Measurements from ENCODE around the gene STIL.
"Not testable (repeated sequence)": the region's sequence is repeated elsewhere in the genome, so short reads cannot be mapped to it uniquely, and the experiment has no call there.

Gene STIL

DNA sequence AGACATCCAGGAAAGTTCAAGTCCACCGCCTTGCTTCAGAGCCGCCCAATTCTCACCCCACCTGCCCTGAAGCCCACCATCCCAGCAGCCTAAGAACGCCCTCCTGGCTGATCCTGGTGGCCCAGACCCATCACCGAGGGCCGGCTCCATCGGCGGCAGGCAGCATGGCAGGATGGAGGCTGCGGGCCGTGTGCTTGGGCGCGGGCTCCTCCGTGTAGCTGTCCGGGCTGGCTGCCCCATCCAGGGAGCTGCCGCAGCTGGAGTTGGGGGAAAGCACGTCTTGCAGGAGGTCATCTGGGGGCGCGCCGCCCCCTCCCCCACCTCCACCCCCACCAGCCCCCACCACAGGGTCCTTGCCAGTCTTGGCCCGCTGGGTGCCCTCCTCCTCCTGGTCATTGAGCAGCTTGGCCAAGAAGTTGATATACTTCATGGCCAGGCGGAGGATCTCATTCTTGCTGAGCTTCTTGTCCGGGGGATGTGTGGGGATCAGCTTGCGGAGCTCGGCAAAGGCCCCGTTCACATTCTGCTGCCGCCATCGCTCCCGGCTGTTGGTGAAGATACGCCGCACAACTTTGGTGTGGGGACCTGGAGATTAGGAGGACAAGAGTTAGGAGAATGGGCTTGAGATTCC is 94.2 kb downstream of the STIL start:
- DNase-seq (ENCODE audit: low read depth in 2 of 2), result no peak

DNA sequence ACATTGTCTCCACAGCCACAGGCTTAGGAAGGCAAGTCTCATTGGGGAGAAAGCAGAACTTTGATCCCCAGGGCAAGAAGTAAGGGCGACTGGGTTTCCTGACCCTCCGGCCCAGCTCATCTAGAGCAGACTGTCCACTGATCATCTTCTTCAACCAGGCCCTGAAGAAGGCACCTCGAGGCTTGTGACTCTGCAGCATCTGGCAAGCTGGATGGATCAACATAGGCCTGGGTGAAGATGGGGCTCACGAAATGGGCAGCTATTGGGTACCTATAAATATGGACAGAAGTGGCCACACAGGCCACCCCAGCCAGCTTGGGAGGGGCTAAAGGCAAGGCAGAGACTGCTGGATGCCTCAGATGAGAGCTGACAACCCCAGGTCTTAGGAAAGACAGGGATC is 94.9 kb downstream of the STIL start:
- no peak for DNase-seq (ENCODE audit: low read depth in 2 of 2)

DNA sequence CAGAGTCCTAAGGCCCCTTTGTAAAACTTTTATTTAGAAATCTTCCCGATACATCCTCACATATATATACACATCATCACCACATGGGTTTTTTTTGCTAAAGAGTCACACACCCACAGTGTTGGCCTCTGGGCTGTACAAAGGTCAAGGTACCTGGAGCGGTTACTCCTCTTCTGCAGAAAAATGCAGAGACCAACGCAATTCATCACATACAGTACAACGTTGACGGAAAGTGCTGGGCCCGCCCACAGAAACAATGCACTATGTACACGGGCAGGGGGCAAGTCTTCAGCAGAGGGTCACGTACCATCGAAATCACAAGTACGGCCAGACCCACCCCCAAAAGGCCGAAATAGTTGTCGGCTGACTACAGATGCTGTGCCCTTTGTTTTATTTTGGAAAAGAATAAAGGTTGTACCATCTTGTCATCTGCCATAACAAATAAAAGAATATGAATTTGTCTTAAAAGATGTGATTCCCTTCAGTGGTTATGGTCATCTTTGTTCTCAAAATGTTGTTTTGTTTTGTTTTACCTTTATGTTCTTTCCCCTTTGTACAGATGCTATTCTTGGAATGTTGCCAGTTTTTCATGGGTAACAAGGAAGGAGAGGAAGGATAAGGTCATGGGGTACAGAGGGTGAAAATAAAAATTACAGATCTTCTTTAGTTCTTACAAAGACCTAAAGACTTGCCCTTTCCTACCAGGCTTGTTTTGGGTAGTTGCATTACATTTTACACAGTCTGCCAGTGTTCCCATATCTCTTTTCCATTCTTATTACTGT is 97.5 kb downstream of the STIL start:
- no peak for DNase-seq (ENCODE audit: low read depth in 2 of 2)

DNA sequence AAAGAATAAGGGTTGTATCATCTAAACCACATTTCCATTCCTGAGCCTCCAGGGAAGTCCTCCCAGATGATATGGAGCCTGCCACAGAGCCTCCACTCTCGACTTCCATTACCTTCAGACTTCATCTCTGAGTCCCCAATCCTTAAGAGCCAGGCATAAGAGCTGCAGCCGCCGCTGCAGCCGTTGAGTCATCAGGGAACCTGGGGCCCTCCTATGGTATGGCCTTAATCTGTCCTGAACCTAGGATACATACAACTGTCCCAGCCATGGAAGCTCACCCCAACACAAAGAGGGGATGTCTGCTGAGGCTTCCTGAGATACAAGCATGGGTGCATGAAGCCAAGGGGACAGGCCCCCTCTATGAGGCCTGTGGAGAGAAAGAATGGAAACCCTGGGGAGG is 98.2 kb downstream of the STIL start:
- no peak for DNase-seq (ENCODE audit: low read depth in 2 of 2)

DNA sequence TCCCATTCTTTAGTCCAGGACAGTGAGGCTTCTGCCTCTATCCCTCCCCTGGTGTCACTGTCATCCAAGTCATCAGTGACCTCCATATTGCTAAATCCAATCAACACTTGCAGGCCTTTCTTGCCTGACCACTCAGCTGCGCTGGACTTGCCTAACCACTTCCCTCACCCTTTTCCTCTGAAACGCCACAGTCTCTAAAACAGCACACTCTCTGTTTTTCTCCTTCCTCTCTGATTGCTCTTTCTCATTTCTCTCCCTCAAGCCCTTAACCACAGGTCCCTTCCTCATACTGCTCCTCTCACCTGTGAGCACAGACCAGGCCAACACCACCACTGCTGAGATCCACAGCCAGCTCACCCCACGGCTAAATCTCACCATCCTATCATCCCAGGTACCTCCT is 99.4 kb downstream of the STIL start:
- DNase-seq (ENCODE audit: low read depth in 2 of 2), result no peak

DNA sequence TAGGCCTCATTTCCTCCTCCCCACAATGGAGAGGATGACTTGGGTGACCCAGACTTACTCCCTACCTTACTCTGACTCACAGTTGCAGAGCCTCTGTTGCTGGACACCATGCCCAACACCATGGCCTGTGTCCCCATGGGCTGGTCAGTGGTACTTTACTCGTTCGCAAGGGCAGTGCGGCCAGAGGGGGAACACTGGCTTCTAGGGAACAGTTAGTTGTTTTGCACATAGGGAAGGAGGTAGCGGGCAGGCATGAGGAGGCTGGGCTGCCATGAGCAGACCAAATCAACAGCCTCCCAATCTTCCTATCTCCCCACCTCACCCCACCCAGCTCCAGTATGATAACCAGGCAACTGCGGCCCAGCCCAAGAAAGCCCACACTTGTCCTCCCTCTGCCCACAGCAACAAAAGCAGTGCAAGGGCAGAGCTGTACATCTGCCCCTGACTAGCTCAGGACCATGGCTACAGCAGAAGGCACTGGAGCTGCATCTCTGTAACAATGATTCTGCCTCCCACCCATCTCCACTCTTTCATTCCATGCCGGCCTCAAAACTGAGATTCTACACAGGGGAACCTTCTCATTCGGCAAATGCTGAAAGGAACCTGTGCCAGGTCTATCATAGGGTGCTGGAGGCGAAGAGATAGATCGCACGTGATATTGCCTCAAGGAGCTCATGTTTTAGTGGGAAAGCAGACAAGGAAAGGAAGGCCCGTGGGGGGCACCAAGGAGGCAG is 100.5 kb downstream of the STIL start:
- DNase-seq (ENCODE audit: low read depth in 2 of 2), result no peak

DNA sequence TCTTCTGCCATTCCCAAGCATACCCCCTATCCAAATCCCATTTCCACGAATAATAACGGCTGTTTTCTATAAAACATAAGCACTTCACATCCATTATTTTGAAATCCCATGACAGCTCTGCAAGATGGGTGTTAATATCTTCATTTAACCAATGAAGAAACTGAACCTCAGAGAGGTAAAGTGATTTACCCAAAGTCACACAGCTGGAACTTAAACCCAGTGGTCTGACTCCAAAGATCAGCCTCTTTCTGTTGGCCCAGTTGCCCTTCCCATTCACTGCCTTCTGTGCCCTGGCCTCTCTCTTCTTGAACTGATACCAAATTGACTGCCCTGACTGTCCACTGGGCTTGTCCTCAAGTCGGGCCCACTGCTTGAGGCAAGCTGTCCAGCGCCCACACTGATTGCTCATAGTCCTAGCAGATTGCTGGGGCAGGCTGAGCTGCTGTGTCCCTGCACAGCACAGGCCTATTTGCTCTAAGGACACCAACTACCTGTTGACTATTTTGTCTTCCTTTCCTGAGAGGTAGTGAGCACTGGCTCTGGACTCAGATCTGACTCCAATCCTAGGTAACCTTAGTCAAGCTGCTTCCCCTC is 101.2 kb downstream of the STIL start:
- DNase-seq (ENCODE audit: low read depth in 2 of 2), result no peak

DNA sequence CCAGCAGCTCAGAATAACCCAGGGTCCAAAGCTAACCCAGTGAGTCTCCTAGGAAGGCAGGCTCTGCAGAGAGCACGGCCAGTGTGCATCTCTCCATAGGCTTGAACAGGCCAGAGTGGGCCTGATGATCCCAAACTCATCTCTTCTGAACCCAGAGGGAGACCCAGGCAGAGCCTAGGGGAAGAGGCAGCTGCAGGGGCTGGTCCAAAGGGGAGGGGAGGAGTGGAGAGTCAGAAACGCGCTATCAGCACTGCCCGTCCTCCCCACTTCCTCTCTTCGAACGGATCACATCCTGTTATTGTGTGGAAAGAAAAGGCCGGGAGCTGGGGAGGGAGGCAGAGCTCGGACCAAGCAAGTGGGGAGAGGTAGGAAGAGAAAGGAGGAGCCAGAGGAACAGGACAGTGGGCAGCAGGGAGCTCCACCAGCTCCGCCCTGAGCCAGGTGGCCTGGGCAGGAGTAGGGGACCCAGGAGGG is 102.1 kb downstream of the STIL start:
- no peak for DNase-seq (ENCODE audit: low read depth in 2 of 2)

DNA sequence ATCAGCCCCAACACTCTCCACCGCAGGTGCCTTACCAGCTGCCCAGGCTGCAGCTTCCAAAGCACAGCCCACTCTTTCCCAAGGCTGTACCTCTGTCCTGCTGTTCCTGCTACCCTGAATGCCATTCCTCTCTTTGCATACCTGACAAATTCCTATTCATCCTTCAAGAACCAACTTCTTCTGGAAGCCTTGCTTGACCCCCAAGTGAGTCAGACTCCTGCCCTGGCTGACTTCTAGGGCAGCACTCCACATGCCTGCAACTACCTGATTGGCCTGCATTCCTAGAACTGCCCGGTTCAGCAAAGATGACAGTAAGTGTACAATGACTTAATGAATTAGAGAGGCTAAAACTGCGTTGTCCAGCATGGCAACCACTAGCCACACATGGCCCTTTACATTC is 103.3 kb downstream of the STIL start:
- no peak for DNase-seq (ENCODE audit: low read depth in 2 of 2)

DNA sequence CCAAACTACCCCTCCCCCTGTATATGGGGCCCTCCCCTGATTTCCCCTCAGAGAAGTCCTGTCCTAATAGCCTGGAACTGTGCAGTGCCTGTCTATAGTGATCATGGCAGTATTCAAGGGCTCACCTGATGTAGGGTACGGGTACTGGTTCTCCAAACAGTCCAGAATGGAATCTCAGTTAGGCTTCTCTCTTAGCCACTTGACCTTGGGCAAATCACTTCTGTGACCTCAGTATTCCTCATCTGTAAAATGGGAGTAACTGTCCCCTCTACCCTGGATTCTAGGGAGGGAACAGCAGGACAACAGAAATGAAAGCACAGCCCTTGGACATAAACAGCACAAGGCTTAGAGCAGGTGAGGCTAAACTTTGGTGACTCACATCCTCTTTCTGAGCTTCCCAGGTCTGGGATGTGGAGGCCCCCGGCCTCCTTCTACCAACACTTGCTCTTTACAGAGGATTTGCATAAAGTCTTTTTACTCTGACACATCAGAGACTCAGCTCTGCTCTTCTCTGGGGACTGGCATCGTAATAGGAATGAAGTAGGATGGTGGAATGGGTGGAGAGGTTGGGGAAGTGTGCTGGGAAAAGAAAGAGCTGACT is 104.1 kb downstream of the STIL start:
- DNase-seq (ENCODE audit: low read depth in 2 of 2), result no peak

DNA sequence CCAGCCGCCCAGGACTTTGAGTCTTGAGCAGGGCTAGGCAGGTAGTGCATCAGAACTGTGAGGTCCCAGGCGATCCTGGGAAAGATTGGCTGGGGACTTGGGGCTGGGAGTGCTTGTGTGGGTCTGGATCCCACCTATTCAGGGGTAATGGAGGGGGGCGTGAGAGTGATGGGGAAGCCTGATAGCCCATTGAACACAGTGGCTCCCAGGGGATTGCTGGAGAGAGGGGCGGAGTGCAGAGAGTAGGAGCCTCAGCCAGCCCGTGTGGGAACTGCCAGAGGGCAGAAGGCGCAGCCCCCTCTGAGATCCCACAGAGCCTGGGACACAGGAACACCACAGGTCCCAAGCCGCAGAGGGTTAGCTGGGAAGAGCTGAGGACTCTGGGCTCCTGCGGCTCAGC is 104.9 kb downstream of the STIL start:
- no peak for DNase-seq (ENCODE audit: low read depth in 2 of 2)

DNA sequence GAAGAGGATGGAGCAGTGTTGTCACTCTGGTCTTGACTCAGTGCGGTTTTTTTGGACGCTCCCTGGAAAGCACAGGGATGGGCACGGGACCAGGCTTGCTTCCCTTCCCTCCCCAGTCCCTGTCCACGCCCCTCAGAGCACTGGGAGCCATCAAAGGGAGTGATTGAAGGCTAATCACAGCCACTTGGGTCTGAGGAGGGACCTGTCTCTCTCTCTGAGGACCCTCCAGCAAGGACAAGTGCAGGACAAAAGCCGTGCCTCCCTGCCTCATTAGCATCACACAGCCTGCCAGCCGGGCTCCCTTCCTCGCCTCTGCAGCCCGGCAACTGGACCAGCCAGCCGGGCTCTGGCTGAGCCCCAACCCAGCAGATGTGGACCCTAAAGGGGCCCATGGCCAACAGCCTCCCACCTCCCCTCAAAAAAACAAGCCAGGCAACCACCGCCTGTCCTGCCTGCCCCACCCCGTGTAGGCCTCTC is 105.5 kb downstream of the STIL start:
- no peak for DNase-seq (ENCODE audit: low read depth in 2 of 2)

DNA sequence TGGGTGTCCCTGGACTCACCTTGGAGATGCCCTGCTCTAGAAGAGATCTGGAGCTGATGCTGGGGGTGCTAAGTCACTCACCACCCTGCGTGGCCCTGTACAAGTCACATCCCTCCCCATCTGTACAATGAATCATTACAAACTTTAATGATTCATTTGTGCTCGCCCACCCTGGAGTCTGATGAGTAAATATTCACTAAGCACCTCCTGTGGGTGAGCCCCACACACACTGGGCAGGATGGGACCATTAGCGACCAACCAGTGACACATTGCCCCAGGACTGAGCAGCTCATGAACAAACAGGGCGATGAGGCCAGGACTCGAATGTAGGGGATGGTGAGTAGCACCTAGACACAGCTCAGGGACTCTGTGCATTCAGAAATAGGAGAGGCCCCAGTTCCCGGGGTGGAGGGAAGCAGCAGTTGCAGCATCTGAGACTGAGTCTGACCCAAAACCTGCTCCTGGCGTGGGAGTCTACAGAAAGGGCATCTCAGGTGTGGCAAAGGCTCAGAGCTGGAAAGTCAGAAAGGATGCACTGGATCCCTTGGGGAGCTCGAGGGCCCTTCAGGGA is 106.1 kb downstream of the STIL start:
- DNase-seq (ENCODE audit: low read depth in 2 of 2), result no peak

DNA sequence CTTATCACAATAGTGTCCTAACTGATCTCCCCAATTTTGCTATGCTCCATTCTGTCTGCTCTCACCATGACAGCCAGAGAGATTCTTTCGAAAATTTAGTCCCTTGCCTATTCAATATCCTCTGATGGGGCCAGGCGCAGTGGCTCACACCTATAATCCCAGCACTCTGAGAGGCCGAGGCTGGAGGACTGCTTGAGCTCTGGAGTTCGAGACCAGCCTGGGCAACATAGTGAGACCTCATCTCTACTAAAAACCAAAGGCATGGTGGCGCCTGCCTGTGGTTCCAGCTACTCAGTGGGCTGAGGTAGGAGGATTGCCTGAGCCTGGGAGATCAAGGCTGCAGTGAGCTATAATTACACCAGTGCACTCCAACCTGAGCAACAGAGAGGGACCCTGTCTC is 108.0 kb downstream of the STIL start:
- DNase-seq (ENCODE audit: low read depth in 2 of 2), result no peak

DNA sequence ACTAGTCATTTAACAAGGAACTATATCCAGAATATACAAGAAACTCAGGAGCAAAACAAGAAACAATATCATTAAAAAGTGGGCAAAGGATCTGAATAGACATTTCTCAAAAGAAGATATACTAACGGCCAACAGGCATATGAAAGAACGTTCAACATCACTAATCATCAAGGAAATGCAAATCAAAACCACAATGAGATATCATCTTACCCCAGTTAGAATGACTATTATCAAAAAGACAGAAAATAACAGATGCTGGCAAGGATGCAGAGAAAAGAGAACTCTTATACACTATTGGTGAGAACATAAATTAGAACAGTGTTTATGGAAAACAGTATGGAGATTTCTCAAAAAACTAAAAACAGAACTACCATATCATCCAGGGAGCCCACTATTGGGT is 110.4 kb downstream of the STIL start:
- DNase-seq (ENCODE audit: low read depth in 2 of 2), result not testable (repeated sequence)

DNA sequence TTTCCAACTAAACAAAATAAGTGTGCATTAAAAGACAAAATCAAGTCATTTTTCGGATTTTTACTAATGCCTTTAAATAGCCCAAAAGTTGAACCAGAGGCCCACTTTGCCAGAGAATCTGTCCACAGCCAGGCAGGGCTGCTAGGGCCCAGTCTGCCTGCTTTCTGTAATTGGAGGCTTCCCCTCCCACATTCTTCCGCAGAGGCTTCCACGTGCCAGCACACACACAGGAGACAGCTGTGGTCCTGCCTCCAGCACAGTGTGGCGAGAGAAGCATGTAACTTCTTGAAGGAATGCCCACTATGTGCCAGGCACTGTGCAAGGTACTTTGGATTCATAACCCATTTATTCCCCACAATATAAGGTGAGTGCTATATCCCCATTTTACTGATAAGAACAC is 112.8 kb downstream of the STIL start:
- no peak for DNase-seq (ENCODE audit: low read depth in 2 of 2)
